GM12865 (cell line): Measurements from ENCODE around the gene TMEM132C.

Experiments used
- DNase-seq: peaks from one replicate; pipeline ENCODE4 v3.0.0; 2010; ENCODE audit warnings: low read depth
- H3K4me3 ChIP-seq: 2 replicates; pipeline ENCODE4 v1.5.1; 2011; ENCODE audit warnings: mild to moderate bottlenecking, low read depth, low read length, control low read depth
- TF ChIP-seq, protein P1 (sequence below): IDR thresholded peaks from 2 replicates; pipeline ENCODE4 v1.5.1; 2011; ENCODE audit warnings: low read length, control low read depth, low read depth, inconsistent platforms; ENCODE audit not compliant: insufficient read depth; ENCODE audit errors: missing control alignments

The TMEM132C gene

DNA sequence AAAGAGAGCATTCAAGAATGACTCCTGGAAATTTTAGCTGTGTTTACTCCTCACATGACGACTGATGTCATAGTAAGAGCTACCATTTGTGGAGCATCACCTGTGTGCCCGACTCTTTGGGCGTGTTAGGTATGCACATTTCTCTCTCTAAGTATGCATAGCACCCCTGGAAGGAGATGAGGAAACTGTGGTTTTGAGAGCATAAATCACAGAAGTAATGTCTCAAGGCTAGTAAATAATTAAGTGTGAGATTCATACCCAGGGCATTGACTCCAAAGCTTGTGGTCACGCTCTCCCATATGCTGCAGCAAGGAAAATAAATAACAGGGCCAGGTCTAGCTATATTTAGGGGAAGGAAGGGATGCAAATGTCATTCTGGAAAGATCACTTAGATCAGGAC, 340.7 kb downstream of the TMEM132C start:
- H3K4me3 ChIP-seq = no peak overlapping the region
- TF ChIP-seq, protein P1, sequence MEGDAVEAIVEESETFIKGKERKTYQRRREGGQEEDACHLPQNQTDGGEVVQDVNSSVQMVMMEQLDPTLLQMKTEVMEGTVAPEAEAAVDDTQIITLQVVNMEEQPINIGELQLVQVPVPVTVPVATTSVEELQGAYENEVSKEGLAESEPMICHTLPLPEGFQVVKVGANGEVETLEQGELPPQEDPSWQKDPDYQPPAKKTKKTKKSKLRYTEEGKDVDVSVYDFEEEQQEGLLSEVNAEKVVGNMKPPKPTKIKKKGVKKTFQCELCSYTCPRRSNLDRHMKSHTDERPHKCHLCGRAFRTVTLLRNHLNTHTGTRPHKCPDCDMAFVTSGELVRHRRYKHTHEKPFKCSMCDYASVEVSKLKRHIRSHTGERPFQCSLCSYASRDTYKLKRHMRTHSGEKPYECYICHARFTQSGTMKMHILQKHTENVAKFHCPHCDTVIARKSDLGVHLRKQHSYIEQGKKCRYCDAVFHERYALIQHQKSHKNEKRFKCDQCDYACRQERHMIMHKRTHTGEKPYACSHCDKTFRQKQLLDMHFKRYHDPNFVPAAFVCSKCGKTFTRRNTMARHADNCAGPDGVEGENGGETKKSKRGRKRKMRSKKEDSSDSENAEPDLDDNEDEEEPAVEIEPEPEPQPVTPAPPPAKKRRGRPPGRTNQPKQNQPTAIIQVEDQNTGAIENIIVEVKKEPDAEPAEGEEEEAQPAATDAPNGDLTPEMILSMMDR = no peak
- DNase-seq = no peak

DNA sequence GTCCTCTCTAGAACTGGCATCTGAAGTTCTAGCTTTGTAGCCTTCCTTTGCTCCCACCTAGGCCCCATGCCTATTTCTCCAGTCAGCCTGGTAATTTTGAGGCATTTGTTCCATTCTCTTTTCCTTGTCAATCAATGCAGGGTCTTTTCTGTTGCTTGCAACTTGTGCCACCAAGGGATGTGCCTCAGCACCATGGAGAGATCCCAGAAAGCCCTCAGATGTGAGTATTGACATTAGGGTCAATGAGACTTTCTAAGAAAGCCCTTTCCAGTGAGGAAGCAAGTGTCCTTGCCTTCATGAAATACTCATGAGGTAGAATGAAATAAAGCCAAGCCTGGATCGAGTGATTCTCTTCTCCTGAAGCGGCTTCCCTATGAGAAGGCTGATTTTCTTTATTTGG, 342.9 kb downstream of the TMEM132C start:
- H3K4me3 ChIP-seq = no peak overlapping the region
- no peak for DNase-seq
- TF ChIP-seq, protein P1 = no peak

DNA sequence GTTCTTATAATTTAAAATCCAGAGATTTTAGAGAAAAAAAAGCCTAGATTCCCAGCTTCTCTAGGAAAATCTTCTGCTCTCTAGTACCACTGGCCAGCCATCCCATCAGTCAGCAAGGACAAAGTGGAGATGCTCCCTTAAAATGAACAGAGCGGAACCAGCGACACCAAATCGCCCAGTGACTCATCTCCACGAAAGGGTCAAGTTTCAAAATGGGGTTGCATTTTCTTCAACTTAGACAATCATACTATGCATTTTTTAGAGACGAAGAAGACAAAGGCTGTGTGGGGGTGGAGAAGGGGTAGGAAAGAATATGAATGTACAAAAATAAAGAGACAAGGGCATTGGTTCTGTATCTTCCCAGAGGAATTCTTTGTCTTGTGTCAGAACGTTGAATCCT, 344.8 kb downstream of the TMEM132C start:
- TF ChIP-seq, protein P1 = no peak
- DNase-seq = no peak
- H3K4me3 ChIP-seq = no peak overlapping the region

DNA sequence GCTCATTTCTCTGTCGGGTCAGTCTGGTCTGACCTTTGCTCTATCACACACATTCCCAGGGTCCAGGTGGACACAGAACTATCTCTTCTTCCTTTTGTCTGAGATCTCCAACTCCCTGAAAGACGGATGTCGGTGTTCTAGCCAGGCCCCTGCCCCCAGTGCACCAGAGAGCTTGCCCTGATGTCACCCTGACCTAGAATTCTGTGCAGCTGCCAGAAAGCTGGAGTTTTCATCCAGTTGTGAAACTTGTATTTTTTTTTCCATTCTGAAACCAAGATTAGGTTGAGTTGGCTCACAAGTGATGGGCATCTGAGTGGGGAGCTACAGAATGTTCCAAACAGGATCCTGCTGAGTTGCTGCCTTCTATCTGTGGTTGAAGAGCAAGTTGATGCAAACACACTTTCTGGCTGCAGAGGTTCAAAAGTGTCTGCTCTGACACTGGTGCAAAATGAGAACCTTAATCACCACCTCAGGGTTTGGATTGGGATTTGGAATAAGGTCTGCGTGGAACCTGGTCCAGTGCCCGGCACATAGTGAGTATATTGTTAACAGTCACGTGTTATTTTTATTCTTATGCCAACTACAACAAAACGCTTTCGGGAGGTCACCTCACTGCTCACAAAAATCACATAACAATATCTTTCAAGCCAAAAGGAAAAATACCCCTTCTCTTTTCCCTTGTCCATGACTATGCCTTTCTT, 345.3 kb downstream of the TMEM132C start:
- DNase-seq = no peak
- TF ChIP-seq, protein P1 = no peak
- H3K4me3 ChIP-seq = no peak overlapping the region

DNA sequence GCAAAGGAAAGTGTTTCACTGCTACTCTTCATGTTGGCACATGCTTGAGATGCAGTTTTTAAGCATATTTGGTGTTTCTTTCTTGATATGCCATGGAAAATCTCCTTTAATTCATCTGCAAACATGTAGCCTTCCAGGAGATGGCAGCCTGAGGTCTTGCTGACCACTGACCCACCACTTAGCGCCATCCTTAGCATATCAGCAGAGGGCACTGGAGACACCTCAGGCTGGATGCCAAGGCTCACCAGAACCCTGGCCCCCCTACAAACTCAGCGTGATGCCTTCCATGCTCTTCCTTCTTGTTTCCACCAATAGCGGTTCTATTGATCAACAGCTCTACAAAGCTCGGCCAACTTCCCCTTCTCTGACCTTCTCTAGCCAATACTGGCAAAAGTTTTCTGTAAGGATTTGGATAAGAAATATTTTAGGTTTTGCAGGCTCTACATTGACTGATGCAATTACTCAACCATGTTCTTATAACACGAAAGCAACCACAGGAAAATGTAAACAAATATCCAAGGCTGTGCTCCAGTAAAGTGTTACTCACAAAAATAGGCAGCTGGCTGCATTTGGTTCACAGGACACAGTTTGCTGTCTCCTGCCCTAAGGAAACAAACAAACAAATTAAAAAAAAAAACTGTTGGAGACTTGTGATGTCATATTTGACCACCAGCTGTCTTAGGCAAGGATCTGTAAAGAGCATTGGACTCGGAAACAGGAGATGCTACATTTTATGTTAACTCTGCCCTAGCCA, 347.0 kb downstream of the TMEM132C start:
- TF ChIP-seq, protein P1 = peak; percentile 21
- DNase-seq = peak; percentile 41
- no peak overlapping the region for H3K4me3 ChIP-seq

DNA sequence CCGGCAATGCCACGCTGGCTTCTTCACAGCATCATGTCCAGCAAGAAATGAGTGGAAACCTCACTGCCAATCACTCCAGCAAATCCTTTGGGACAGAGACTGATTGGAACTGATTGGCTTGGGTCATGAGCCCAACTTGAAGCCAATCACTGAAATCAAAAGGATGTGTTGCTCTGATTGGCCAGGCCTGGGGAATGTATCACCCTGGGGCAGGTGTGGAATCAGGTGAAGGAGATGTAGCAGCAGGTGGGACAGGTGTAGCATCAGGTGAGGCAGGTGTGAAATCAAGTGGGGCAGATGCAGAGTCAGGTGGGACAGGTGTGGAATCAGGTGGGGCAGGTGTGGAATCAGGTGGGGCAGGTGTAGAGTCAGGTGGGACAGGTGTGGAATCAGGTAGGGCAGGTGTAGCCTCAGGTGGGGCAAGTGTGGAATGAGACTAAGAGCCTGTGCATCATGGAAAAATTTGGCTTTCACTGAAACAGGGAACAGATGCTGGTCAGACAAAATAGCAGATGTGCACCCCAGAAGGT, 350.4 kb downstream of the TMEM132C start:
- no peak overlapping the region for H3K4me3 ChIP-seq
- no peak for DNase-seq
- TF ChIP-seq, protein P1 = no peak
